Measurements from ENCODE around the gene DMGDH.
"Not testable (repeated sequence)": the region's sequence is repeated elsewhere in the genome, so short reads cannot be mapped to it uniquely, and the experiment has no call there.

The DMGDH gene

DNA sequence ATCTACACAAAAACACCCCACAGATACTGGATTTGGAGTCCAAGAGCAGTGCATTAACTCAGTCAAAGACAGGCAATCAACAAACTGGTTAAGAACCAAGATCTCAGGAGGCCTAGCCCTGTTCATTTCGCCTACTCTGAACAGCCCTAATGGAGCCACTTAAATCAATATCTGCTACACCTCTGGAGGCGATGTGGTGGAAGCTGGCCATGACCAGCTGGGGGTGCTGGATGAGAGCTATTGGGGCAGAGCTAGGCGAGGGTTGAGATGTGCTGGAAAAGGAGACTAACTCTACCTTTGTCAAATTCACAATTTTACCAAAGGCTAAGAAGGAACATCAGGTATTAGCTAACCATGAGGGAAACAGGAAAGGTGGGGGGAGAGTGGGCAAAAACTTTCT, 61.1 kb downstream of the DMGDH start:
- DNase-seq: no peak

DNA sequence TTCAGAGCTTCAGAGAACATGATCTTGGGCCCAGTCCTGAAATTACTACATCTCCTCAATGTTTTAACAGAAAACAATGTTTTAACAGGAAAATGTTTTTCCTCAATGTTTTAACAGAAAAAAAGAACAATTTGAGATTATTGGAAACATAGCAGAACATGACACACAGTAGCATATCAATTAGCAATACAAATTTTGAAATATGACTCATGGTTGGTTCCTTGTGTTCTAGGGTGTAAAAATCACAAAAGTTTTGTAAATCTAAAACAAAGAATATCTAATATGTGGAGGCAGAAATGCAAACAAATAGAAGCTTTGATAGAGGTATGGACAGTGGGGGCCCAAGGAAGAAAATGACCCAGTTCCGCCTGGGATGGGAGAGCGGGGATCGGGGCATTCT, 61.6 kb downstream of the DMGDH start:
- DNase-seq: no peak

DNA sequence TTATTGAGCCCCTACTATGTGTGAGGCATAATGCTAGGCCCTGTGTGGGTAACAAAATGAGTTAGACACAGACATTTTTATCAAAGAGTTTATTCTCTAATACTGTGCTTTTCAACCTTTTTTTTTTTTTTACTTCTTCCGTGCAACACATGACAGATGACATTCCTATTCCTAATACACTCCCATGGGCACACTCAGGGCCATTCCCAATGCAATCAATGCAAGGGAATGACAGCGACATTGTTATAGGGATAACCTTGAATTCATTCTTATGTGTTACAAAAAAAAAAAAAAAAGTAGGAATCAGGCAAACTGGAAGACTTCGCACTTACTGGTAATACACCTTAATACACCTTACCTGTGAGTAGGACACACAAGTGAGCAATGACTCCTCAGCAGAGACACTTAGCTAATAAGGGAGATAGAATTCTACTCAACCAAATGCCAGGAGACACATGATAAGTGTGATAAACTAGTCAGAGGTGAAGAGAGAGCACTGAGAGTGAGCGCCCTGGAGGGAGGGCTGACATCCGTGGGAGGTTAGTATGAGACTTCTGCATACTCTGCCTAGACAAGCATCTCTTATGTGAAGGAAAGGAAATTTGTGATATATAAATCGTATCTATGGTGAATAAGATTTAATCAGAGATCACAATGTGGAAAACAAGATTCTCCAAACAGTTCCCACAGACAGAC, 63.4 kb downstream of the DMGDH start:
- DNase-seq: no peak

DNA sequence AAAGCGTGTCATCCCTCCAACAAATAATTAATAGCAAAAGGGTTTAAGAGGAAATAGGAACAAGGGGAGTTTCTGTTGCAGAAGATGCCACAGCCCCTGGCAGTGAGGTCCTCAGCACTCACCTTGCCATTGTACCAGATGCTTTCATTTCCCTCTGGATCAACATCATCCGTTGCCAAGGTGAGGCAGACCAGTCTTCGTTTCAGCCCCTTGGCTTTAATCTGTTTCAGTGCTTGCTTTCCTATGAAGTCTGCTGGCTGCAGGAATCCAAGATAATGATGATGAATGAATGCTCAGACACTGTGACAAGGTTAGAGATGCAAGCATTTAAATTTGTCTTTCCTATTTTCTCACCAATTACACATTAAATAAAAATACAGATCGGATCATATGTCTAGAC, 64.3 kb downstream of the DMGDH start:
- no peak for DNase-seq

DNA sequence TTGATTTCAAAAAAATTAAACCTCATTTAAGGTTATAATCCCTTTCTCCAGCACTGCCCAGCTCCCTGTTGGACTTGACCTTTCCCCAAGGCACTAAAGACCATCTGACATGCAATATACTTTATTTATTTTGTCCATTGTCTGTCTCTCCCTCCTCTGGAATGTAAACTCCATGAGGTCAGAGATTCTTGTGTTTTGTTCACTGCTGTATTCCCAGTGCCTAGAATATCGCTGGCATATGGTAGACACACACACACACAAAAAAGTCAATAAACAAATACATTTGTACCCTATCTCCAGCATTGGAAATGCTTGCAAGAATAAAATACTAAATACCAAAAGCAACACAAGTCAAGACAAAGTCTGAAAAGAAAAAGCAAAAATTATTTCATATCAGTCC, 67.1 kb downstream of the DMGDH start:
- DNase-seq: no peak

DNA sequence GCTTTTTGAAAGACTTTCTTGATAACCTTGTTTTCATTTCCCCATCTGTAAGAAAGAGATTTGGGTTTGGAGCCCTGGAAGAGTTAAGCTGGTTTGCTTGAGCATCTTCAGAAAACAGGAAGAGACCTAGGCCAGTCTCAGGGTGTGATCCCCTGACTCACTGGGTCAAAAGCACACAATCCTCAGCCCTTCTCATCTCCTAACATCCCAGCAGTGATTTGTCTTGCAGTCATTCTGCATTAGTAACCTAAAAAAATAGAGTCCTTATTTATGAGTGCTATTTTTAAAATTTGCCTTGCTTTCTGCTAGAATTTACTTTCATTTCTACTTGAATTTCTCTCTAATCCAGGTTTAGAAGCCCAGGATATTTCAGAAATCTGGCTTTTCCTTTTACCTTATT, 68.0 kb downstream of the DMGDH start:
- DNase-seq: no peak

DNA sequence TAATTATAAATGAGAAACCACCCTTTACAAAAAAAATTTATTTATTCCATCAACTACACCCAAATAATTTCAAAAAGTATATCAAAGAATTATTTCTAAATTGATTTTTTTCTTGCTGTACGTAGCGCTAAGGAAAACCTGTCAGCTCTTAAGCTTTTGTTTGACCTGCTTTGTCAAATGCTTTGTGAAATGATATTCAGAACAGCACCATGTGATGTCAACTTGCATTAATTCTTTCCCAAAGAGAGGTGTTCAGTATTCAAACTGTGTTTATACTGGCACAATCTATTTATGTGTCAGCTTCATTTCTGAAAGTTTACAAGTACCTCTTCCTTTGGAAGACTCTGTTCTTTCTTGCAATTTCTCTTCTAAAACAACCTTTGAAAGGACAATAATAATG, 72.4 kb downstream of the DMGDH start:
- no peak for DNase-seq

DNA sequence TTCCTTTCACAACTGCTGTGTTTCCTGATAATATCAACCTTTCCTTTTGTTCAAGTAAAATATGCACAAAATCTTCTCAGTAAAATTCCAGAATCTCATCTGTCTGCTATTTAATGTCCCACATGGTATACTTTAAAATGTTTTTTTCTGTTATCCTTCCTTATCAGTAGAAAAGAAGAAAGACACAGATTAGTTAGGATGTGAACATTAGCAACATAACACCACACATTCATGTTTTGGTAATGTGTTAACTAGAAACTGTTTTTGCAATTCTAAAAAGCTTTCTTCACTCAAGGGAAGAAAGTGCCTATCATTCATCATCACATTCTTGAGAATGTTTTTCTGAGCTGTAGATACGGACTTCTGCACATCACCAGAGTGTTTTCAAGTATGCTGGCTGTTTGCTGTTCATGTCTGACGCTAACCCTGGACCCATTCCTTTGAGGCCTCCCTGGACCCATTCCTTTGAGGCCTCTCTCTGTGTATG, 73.9 kb downstream of the DMGDH start:
- DNase-seq: no peak

DNA sequence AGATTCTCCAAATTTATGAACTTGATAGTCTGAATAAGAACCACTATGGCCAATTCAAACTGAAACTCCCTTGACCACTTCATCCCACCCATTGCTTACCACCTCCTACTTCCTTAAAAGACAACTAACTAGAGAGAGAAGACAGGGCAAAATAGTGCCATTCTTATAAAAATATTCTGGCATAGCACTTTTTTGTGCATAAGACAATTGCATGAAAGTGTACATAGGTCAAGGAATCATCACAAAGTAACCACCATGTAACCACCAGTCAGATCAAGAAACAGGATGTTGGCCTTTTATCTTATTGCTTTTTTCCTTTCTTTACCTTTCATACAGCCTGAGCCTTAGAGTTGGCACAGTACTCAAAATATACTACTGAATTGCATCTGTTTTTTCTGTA, 76.3 kb downstream of the DMGDH start:
- no peak for DNase-seq

DNA sequence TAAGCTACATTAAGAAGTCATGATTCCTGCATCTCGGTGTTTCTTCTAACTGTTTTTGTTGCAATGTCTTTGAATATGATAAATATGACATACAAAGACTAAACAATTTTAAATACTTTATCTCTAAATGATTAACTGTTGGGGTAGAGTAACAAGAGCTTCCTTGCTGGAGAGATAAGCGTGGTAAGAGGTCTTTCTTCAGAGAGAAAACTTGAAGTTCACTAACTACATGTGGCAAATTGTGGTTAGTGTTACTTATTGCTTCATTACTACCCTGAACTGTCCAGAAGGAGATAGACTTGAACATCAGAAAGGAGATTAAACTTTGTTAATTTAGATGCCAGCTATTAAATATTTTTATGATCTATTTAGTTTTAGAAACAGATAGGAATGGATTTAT, 77.3 kb downstream of the DMGDH start:
- no peak for DNase-seq

DNA sequence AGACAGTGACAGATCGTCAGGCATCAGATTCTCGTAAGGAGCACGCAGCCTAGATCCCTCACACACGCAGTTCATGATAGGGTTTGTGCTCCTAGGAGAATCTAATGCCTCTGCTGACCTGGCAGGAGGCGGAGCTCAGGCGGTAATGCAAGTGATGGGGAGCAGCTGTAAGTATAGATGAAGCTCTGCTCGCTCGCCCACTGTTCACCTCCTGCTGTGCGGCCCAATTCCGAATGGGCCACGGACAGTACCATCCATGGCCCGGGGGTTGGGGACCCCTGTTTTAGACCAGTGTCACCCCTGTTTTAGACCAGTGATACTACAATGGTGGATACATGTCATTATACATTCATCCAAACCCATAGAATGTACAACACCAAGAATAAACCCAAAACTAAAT, 80.4 kb downstream of the DMGDH start:
- DNase-seq: no peak

DNA sequence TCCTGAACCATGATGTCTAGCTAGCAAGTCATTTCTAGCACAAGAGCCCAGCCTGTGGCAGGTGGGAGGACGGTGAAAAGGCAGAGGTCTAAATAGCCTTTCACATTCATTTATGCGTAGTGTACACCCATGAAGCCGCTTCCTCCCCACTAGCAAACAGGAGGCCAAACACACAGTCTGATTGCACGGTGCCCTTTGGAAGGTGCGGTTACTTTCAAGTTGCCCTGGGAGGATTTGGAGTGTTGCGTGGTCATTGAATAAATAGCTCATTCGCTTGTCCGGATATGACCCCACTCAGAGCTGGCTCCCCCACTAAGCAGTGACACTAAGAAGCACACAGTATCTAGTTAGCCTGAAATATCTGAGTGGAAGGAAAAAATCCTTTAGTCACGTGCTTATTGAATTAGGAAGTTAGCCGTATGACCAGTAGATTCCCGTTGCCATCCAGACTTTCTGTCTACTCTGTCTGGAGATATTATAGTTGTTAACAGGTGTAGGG, 83.7 kb downstream of the DMGDH start:
- peak in 2 of 5 donors; percentile 23 to 80 for DNase-seq

DNA sequence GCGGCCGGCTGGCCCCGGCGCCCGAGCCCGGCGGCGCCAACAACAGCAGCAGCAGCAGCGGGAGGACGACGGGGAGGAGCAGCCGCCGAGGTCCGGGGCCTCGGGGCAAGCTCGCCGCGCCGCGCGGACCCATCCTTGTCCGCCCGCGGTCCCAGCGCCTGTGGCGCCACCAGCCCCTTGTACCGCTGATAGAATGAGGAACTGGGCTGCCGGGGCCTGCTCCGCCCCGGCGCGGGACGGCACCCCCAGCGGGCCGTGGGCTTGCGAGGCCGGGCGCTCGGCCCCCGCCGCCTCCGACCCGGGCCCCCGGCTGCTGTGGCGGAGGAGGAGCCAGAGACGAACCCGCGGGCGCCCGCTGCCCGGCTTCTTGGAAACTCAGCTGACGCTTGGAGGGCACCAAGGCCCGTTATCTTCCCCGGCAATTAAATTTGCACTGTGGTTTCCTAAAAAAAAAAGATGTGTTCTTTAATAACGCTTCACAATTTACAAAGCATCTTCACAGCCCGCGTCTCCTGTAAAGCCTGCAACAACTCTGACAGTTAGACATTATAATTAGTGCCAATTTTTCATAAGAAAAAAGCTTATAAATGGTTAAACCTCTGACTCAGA, 84.3 kb downstream of the DMGDH start, which contains the start of gene ARSB:
Gene ARSB (minus strand): TSS at position 195 of the 609 bp plus-strand sequence. CDS start 62 bp downstream, at position 133.
- peak in 4 of 5 donors; percentile 14 to 75 (median 33) for DNase-seq

DNA sequence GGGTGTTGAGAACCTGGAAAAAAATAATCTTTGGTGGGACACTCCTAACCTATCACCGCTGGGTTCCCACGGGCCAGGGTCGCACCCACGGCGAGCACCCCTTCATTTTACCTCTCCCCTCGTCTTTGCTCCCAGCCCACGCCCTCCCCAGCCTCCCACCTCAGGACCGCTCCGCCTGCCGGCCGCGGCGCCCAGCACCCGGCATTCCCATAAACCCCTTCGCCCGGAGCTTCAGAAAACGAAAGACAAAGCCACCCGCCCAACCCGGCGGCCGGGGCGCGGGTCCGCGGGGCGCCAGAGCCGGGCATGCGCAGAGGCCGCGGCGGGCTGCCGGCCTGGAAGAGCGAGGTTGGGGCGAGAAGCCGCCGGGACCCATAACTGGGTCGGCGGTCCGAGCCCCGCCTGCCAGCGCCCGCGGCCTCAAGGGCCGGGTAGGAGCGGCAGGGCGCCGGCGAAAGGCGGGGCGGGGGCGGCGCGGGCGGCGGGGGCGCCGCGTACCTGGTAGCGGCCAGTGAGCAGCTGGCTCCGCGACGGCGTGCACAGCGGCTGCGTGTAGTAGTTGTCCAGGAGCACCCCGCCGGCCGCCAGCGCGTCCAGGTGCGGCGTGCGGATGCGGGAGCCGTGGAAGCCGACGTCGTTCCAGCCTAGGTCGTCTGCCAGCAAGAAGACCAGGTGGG, 84.9 kb downstream of the DMGDH start:
- peak; percentile 60 to 79 (median 71) for DNase-seq

DNA sequence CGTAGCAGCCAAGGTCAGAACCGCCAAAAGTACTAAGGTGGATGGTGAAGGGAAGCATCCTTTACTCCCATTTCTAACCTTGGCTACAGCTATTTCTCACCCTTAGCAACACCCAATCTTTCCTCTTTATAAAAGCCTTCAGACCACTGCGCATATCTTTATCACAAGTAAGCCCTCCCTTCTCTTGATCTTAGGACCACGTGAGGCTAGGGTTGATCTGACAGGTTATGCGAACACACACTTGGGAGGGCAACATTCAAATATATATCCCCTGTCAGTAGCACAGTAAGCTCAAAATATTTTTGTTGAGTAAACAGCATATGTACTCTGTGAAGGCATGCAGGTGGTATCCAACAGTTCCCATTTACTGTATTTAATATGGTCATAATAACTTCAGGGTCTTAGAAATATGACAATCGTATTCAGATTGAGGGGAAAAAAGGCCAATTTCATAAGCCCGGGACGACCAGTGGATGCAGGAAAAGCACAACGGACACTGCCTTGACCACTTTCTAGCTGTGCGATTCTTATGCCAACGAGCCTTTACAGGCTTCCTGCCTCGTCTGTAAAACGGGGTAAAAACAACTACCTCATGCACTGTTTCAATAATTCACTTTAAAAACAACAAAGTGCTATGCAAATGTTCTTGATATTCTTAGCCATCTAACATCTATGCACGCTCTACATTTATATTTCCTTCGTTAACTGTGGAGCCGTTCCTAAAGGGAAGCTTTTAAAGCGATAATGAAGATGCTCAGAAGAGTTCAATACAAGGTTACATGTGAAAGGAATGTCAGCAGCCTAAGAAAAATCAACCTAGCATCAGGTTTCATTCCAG, 85.7 kb downstream of the DMGDH start:
- DNase-seq: no peak

DNA sequence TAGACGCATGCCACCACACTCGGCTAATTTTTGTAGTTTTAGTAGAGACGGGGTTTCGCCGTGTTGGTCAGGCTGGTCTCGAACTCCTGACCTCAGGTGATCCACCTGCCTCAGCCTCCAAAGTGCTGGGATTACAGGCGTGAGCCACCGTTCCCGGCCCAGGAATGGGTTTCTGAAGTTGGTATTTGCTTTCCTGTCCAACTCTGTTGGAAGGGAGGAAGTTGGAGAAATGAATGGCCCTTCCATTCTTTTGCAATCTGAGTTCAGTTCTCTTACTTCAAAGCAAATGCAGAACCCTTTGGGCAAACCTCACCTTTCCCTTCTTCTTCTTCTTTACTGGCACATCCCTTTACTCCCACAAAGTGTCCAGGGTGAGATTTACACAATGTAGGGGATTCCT, 86.3 kb downstream of the DMGDH start:
- not testable (repeated sequence) for DNase-seq

DNA sequence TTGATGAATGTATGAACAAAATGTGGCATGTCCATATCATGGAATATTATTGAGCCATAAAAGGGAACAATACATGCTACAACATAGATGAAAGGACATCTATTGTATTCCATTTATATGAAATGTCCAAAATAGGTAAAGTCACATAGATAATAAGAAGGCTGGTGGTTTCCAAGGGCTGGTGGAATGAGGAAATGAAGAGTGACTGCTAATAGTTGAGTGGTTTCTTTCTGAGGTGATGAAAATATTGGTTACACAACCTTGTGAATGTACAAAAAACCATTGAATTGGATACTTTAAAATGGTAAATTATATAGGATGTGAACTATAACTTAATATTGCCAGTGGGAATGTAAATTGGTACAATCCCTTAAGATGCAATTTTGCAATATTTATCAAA, 89.6 kb downstream of the DMGDH start:
- DNase-seq: no peak

DNA sequence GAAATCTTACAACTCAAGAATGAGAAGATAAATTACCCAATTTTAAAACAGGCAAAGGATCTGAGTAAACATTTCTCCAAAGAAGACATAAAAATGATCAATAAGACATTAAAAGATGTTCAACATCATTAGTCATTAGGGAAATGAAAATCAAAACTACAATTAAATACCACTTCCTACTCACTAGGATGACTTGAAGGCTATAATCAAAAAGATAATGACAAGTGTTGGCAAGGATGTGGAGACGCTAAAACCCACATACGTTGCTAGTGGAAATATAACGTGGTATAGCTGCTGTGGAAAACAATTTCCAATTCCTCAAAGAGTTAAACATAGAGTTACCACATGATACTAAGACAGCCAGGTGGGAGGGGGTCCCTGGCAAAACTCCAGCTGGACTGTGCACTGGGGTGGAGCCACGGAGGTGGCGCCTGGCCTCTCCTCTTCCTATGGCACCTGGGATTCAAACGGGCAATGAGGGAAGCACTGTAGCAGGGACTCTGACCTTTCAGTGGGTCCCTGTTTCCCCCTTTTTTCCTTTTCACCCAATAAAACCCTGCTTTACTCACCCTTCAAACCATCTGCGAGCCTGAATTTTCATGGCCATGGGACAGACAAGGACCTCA, 90.2 kb downstream of the DMGDH start:
- no peak for DNase-seq

DNA sequence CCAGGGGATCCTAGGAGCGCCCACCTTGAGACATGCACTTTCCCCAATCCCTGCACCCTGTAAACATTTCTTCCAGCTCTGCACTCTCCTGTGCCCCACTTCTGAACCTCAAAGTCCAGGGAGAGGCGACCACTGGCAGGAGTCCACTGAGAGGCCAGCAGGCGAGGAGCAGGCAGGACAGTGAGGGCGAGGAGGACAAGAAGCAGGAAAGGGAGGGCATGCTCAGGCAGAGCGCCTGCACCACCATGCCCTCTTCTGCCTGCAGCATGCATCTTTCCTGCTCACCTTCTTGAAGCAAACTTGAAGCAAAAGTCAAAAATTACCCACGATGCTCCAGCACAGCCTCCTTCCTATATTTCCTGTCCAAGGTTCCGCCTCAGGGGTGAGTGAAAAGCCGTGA, 94.4 kb downstream of the DMGDH start:
- DNase-seq: no peak

DNA sequence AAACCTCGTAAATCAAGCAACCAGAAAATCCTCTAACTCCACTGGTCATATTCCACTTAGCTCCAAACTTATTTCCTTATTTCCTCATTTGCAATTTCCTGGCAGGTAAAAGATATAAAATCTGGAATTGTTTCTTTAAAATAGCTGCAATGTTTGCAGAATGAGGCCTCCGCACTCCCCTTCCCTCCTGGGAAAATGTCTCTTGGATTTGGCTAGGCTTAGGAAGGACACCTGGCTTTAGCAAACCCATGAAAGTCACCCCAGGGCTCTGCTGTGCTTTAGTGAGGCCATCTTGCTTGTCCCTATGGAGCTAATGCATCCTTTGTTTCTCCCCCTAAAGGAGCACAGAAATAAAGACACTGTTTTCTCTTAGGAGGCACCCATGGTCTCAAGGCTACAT, 94.9 kb downstream of the DMGDH start:
- DNase-seq: no peak

DNA sequence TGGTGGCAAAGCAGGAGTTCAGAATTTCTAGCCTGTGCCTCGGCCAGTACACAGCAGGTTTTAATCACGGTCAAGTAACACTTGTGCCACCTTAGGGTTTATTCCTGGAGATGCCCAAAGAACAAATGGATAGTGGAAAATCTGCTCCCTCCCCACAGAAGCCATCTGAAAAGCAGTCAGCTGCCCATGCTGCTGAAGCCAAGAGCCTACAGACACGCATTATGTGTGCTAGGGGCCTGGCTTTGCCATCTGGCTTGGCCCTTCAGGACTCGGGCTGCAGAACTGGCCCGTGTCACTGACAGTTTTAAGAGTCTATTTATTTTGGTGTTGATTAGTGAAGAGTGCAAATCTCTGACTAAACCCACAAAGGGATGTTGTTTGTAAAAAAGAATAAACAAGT, 95.5 kb downstream of the DMGDH start:
- no peak for DNase-seq

DNA sequence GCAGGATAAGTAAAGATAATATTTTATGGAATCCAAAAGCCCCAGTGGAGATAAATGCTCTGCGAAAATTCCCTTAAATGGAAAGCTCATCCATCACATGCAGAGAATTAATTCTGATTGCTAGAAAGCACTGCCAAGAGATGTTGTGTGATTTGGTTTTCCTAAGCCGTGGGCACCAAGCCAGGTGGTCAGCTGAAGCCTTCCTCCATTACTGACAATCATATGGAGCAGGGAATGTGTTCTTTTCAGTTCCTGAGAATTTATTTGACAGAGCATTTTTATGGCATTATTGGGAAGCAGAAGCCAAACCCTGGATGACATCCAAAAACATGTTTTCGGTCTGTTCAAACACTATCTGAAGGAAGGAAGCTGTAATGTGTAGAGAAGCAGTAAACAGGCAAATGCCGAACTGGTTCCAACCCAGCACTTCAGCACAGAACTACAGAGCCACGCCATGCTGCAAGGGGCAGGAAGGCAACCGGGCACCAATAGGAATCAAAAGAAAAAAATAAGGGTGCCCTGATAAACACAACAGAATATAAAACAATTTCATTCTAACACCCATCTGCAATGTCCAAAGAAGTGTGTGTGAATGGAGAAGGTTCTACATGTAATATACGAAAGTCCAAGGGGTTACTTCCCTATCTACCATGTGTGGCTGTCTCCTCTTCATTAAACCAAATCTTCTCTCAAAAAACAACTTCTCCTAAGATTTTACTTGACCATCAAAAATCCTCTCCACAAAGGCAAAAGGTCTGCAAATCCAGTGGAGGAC, 96.6 kb downstream of the DMGDH start:
- DNase-seq: no peak

Data from T-helper 1 cell (primary cell).